HepG2 (cell line): Measurements from ENCODE around the gene GJD3. TPM values are rescaled to one million over a fixed set of nuclear protein-coding genes. Genes with fewer than 3 reads are reported as not detected.

Source experiments
- ATF3 ChIP-seq: sonication (generic); formaldehyde crosslinking; IDR thresholded peaks from 2 replicates; pipeline ENCODE4 v1.4.0; 2020; ENCODE audit warnings: missing genetic modification reagents
- CHD4 ChIP-seq: fragments of 200-600 bp; sonication (generic); IDR thresholded peaks from 2 replicates; pipeline ENCODE4 v1.7.0; 2017; ENCODE audit warnings: mild to moderate bottlenecking, low read length, borderline replicate concordance
- HDAC2 ChIP-seq: sonication (generic); formaldehyde crosslinking; IDR thresholded peaks from 2 replicates; pipeline ENCODE4 v1.4.0; 2020; ENCODE audit warnings: missing genetic modification reagents
- IRX3 ChIP-seq: sonication (generic); formaldehyde crosslinking; IDR thresholded peaks from 2 replicates; pipeline ENCODE4 v1.8.1; 2023; ENCODE audit warnings: mild to moderate bottlenecking, low read depth, missing genetic modification reagents, borderline replicate concordance
- MAFG ChIP-seq: sonication (generic); formaldehyde crosslinking; IDR thresholded peaks from 2 replicates; pipeline ENCODE4 v1.5.1; 2020; ENCODE audit warnings: mild to moderate bottlenecking, missing genetic modification reagents
- PITX1 ChIP-seq: sonication (generic); formaldehyde crosslinking; IDR thresholded peaks from 2 replicates; pipeline ENCODE4 v1.5.1; 2020; ENCODE audit warnings: mild to moderate bottlenecking, missing genetic modification reagents
- SOX5 ChIP-seq: IDR thresholded peaks from 2 replicates; pipeline ENCODE4 v1.6.1; 2016; ENCODE audit warnings: borderline replicate concordance
- SP5 ChIP-seq: IDR thresholded peaks from 2 replicates; pipeline ENCODE4 v1.6.1; 2016; ENCODE audit warnings: low read depth, borderline replicate concordance
- U2AF2 ChIP-seq: fragments of 200-400 bp; formaldehyde crosslinking; IDR thresholded peaks from 2 replicates; pipeline ENCODE4 v1.6.1; 2017; ENCODE audit warnings: low read depth, mild to moderate bottlenecking, low read length
- ZBTB10 ChIP-seq: sonication (generic); formaldehyde crosslinking; IDR thresholded peaks from 2 replicates; pipeline ENCODE4 v1.4.0; 2020; ENCODE audit warnings: missing genetic modification reagents, borderline replicate concordance
- ZBTB39 ChIP-seq: sonication (generic); formaldehyde crosslinking; IDR thresholded peaks from 2 replicates; pipeline ENCODE4 v1.5.0; 2020; ENCODE audit warnings: missing genetic modification reagents
- ZFP62 ChIP-seq: sonication (generic); formaldehyde crosslinking; IDR thresholded peaks from 2 replicates; pipeline ENCODE4 v1.4.0; 2020; ENCODE audit warnings: missing genetic modification reagents
- ZFP90 ChIP-seq: sonication (generic); formaldehyde crosslinking; IDR thresholded peaks from 2 replicates; pipeline ENCODE4 v1.8.0; 2022; ENCODE audit warnings: missing genetic modification reagents, mild to moderate bottlenecking, inconsistent platforms, borderline replicate concordance
- ZNF263 ChIP-seq: sonication (generic); formaldehyde crosslinking; IDR thresholded peaks from 2 replicates; pipeline ENCODE4 v1.4.0; 2020; ENCODE audit warnings: missing genetic modification reagents
- ZNF274 ChIP-seq: sonication (generic); formaldehyde crosslinking; IDR thresholded peaks from 2 replicates; pipeline ENCODE4 v1.5.1; 2020; ENCODE audit warnings: mild to moderate bottlenecking, missing genetic modification reagents
- ZNF337 ChIP-seq: sonication (generic); formaldehyde crosslinking; IDR thresholded peaks from 2 replicates; pipeline ENCODE4 v1.5.1; 2020; ENCODE audit warnings: missing genetic modification reagents, low read depth, mild to moderate bottlenecking, borderline replicate concordance
- ZNF354B ChIP-seq: sonication (generic); formaldehyde crosslinking; IDR thresholded peaks from 2 replicates; pipeline ENCODE4 v1.8.0; 2022; ENCODE audit warnings: mild to moderate bottlenecking, missing genetic modification reagents
- ZNF432 ChIP-seq: sonication (generic); formaldehyde crosslinking; IDR thresholded peaks from 2 replicates; pipeline ENCODE4 v1.5.0; 2020; ENCODE audit warnings: missing genetic modification reagents, mild to moderate bottlenecking, borderline replicate concordance
- ZNF609 ChIP-seq: sonication (generic); formaldehyde crosslinking; IDR thresholded peaks from 2 replicates; pipeline ENCODE4 v1.4.0; 2020; ENCODE audit warnings: mild to moderate bottlenecking, missing genetic modification reagents, borderline replicate concordance
- polyA plus RNA-seq, 8 experiments: library from polyadenylated mRNA; depleted of rRNA in 3 of 8; stranded (reverse) in 7 of 8; unstranded in 1 of 8; fragments of >200 nt; fragmentation: Illumina TruSeq in 4 of 8; extraction: Trizol in 4 of 8; gene quantifications; 2 replicates each; pipeline versions ENCODE4 v1.2.1 to v1.2.3, GENCODE V29; 2011 to 2016; ENCODE audit warnings: low read depth in 4 of 8, missing spikeins in 1 of 8, mixed read lengths in 1 of 8; ENCODE audit not compliant: insufficient read depth in 1 of 8
- total RNA-seq, 5 experiments: library from RNA; depleted of rRNA; stranded (reverse); fragments of >200 nt; fragmentation: Illumina TruSeq; extraction: Trizol; gene quantifications; 2 replicates each; pipeline ENCODE4 v1.2.3, GENCODE V29; 2016; ENCODE audit warnings: low read depth in 1 of 5

The GJD3 gene
- total and polyA plus RNA-seq, 2 of the 13 experiments (the other 11 are each of a cell fraction or from before 2014, with no cell fraction given): not detected

- TF ChIP-seq ZNF432 (CRISPR knock-in tag) (no peak), CHD4 (no peak), ZNF337 (CRISPR knock-in tag) (no peak), MAFG (CRISPR knock-in tag) (no peak), SP5 (CRISPR knock-in tag) (no peak), ZNF354B (no peak), IRX3 (CRISPR knock-in tag) (no peak), ZBTB39 (no peak), ZNF274 (CRISPR knock-in tag) (no peak), ZBTB10 (CRISPR knock-in tag) (no peak), PITX1 (0 out of 2 replicates have a peak, but pooled peaks have one; percentile 11), ZFP62 (CRISPR knock-in tag) (no peak), ATF3 (CRISPR knock-in tag) (no peak), U2AF2 (no peak), ZFP90 (CRISPR knock-in tag) (no peak), ZNF609 (no peak), SOX5 (no peak), ZNF263 (CRISPR knock-in tag) (peak; percentile 74), HDAC2 (CRISPR knock-in tag) (no peak)
These were observed 41.9 kb downstream of the GJD3 start (continued) for GRCh38 chr17:40322358-40323315.
